ENCODE measurements around the gene SPINK7. TPM values are rescaled to one million over a fixed set of nuclear protein-coding genes. Genes with fewer than 3 reads are reported as not detected.
"Not testable (repeated sequence)": the region's sequence is repeated elsewhere in the genome, so short reads cannot be mapped to it uniquely, and the experiment has no call there.

The SPINK7 gene
- not detected for total RNA-seq

GRCh38 chr5:148312153-148312552, at the start of gene SPINK7:
TSS of gene SPINK7 (plus strand) at chr5:148312423. CDS start at chr5:148312484, 61 bp downstream.
- no peak for DNase-seq

GRCh38 chr5:148267962-148268361, 44.3 kb upstream of the SPINK7 start:
- no peak for DNase-seq

DNA sequence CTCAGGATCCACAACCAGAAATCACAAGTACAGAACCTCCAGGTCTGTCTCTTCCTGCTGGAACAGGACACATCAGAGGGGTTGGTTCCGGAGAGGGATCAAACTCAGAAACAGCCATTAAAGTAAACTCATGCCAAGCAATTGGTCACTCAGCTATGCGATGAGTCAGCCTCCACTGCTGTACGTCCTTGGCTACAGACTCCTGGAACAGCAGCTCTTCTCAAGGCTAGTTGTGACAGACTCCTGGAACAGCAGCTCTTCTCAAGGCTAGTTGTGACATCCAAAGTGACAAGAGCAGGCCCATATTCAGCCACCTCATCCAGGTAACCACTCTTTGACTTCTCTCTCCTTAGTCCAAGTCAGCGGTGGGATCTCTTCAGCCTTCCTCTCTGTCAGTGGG, 43.7 kb upstream of the SPINK7 start, which contains the start of gene SPINK13:
TSS of gene SPINK13 (plus strand) at position 229 of the 400 bp plus-strand sequence. CDS start 1,279 bp downstream, outside the sequence.
- DNase-seq = no peak

- DNase-seq = not testable (repeated sequence)
These were observed 37.1 kb upstream of the SPINK7 start for GRCh38 chr5:148275129-148275528.

- not testable (repeated sequence) for DNase-seq
These were observed 31.3 kb upstream of the SPINK7 start for GRCh38 chr5:148280893-148281292.

DNA sequence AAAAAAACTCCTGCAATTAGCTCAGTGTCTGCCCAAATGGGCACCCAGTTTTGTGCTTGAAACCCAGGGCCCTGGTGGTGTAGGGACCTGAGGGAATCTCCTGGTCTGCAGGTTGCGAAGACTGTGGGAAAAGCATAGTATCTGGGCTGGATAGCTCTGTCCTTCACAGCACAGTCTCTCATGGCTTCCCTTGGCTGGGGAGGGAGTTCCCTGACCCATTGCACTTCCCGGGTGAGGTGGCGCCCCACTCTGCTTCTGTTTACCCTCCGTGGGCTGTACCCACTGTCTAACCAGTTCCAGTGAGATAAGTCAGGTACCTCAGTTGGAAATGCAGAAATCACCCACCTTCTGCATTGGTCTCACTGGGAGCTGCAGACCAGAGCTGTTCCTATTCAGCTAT, 30.9 kb upstream of the SPINK7 start:
- not testable (repeated sequence) for DNase-seq

GRCh38 chr5:148290271-148291195, 21.7 kb upstream of the SPINK7 start:
- peak; percentile 4 for DNase-seq

DNA sequence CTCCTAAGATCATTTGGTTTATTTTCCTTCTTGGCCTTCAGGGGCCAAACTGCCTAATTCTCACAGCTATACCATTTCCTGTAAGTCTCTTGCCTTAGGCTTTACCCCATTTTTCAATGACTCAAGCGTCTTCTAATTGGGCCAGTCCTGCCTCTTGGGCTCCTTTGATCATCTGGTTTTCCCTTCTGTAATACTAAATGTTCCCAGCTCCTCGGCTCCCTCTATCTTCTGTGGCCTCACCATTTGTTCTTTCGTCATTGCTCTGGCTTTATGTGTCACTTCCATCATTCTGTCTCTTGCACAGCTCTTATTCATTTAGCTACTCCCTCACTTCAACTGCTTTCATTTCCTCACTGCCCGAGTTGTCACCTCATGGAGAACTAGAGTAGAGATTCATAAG, 14.5 kb upstream of the SPINK7 start:
- no peak for DNase-seq

- DNase-seq = no peak
These were observed 5.8 kb upstream of the SPINK7 start for GRCh38 chr5:148306446-148306845.

DNA sequence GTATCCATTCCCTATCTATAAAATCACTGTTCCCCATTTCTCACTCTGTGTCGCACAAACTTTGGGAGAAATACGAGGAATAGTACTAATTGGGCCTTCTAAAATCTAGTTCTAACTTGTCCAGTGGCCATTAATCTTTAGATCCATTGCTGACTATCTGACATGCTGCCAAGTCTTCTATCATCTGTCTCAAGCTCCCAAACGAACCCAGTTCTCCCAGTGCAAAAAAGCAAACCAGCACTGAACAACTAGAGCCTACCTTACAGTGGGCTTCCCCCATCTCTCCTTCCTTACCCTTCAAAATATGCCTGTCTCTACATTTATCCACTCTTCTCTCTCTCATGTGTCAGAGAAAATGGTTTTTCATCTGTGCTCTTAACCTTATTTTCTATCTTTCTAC, 3.2 kb upstream of the SPINK7 start:
- no peak for DNase-seq

DNA sequence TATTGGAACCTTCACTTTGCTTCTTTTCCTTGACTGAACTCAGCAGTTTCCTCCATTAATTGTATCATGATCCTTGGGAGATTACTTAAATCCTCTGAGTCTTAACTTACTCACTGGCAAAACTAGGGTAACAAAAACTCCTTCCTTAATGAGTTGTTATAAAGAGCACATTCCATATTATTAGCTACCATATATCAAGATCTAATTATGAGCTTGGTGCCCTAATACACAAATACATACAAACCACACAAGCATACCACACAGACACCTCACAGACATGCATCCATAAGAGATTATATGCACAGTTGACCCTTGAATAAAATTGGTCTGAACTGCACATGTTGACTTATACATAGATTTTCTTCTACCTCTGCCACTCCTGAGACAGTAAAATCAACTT, 2.5 kb upstream of the SPINK7 start:
- no peak for DNase-seq

DNA sequence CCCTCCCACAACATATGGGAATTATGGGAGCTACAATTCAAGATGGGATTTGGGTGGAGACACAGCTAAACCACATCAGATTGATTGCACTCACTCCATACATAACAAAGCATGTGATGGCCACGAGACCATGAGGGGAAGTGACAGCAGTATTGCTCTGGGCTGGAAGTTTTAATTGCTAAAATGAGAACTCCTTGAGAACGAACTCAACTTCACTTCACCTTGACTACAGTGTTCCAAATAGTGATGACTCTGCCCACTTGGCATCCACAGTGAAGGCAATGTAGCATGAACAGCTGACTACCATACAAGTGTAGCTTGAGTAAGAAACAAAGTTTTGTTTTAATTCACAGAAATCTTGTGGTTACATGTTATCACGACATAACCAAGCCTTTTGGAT, 739 bp upstream of the SPINK7 start:
- DNase-seq = no peak

DNA sequence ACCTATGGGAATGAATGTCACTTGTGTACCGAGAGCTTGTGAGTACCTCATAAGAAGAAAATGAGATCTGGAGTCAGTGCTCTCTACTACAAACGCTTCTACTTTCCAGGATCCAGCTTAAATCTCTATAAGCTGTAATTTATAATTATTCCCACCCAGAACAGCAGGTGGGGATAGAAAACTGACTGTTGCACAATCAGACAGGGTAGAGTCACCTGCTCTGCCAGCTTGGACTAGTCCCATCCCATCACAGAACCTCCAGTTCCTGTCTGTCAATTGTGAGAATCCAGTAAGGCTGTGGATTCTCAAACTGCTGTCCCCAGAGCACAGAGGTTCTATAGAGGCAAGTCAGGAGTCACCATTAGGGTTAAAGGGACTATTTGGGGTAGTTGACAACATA, 2.0 kb downstream of the SPINK7 start:
- no peak for DNase-seq

DNA sequence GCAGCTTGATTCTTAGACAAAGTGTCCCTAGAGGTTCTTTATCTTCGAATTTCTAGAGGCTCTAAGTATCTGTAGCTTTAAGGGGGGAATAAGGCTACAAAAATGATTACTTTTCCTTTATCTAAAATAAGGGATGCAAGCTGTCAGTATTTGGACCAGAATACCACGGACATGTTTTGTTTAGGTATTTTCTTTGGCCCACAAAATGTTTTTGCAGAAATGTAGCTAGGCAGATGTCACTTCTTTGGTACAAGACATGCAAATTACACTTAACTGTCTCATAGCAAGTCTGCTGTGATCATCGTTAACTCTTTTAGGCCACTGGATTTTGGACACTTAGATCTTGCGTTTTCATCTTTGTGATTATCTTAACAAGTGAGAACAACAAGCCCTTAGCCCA, 2.5 kb downstream of the SPINK7 start:
- DNase-seq = no peak

DNA sequence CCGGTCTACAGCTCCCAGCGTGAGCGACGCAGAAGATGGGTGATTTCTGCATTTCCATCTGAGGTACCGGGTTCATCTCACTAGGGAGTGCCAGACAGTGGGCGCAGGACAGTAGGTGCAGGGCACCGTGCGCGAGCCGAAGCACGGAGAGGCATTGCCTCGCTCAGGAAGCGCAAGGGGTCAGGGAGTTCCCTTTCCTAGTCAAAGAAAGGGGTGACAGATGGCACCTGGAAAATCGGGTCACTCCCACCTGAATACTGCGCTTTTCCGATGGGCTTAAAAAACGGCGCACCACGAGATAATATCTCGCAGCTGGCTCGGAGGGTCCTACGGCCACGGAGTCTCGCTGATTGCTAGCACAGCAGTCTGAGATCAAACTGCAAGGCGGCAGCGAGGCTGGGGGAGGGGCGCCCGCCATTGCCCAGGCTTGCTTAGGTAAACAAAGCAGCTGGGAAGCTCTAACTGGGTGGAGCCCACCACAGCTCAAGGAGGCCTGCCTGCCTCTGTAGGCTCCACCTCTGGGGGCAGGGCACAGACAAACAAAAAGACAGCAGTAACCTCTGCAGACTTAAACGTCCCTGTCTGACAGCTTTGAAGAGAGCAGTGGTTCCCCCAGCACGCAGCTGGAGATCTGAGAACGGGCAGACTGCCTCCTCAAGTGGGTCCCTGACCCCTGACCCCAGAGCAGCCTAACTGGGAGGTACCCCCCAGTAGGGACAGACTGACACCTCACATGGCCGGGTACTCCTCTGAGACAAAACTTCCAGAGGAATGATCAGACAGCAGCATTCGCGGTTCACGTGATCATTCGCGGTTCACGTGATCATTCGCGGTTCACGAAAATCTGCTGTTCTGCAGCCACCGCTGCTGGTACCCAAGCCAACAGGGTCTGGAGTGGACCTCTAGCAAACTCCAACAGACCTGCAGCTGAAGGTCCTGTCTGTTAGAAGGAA, 8.1 kb downstream of the SPINK7 start:
- not testable (repeated sequence) for DNase-seq

GRCh38 chr5:148333262-148333849, 21.1 kb downstream of the SPINK7 start:
- DNase-seq = no peak

DNA sequence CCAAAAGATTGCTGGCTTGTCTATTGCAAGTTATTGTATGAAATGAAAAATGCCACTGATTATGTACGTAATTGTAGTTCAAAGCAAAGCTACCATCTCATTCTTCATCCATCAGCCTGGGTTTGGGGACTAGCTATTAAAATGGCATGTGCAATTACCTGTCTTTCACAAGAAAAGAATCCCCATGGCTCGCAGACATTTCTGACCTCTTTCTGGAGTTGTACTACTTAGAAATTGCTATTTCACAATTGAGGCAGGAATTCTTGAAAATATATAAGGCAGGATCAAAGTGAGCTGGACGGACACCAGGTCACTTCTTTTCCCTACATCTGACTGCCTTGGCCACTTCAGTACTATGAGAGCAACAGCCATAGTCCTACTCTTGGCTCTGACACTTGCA, 23.0 kb downstream of the SPINK7 start, which contains the start of gene SPINK9:
TSS of gene SPINK9 (plus strand) at position 301 of the 400 bp plus-strand sequence. CDS start at position 356, 55 bp downstream.
- DNase-seq = no peak

- DNase-seq = no peak
These were observed 24.6 kb downstream of the SPINK7 start for GRCh38 chr5:148336704-148337435.

DNA sequence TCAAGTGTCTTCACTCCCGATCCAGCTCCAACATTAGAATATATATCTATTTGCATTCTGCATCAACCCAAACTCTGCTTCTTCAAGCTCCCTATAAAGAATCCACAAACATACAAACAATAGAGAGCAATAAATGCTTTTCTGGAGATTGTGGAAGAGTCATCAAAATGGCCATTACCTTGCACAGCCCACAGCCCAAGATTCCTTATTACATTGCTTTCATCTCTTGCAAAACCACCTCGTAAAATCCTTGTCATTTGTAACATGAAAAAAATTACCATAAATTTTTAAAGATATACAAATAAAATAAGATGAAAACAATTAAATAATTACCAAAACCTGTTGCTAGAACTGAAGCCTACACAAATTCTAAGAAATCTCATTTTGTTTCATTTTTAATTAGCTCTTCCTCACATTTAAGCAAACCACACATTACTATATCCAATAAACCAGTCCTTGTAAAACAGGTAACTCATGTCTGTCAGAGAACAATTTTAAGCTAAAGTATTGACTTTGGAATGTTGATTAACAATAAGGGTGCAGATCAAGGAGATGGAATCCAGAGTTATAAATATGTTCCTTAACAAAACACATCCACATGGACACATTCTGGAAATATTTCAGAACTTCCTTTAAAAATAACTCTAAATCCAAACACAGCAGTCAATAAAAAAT, 30.3 kb downstream of the SPINK7 start:
- no peak for DNase-seq

GRCh38 chr5:148343046-148343407, 30.8 kb downstream of the SPINK7 start:
- no peak for DNase-seq

Measured in tongue (tissue), 2 donors.